ENCODE data around the gene ASTN2. TPM values are rescaled to one million over a fixed set of nuclear protein-coding genes. Genes with fewer than 3 reads are reported as not detected.

Gene ASTN2
- total RNA-seq, 4 donors from 2014 or later = 4.0 to 7.0 (median 4.9) TPM

- ATAC-seq = no peak
- peaks cover 0 to 2% of the 10 kb centered on the region in 2 donors for H3K36me3 ChIP-seq
- no peaks in the 10 kb centered on the region for H3K9me3 ChIP-seq
- H3K27ac ChIP-seq = no peak overlapping the region
- H3K4me3 ChIP-seq = no peak overlapping the region
- H3K27me3 ChIP-seq = no peaks in the 10 kb centered on the region
- no peak for TF ChIP-seq EP300 (IDR thresholded peaks at IDR 0.05)
- no peak for TF ChIP-seq POLR2AphosphoS5 (IDR thresholded peaks at IDR 0.05)
- no peak for TF ChIP-seq POLR2A (IDR thresholded peaks at IDR 0.05)
- H3K4me1 ChIP-seq = peaks cover 0 to 20% (median 0%) of the 10 kb centered on the region in 3 donors
- 79 to 86% methylated on average over 4 of the region's 4 CpGs for WGBS, 2 donors (ENCODE audit: low coverage in 1 of 2)
Observed at GRCh38 chr9:116480700-116481099, 934.2 kb downstream of the ASTN2 start.

GRCh38 chr9:116479967-116480366, 934.9 kb downstream of the ASTN2 start:
- H3K9me3 ChIP-seq = no peaks in the 10 kb centered on the region
- H3K4me3 ChIP-seq = no peak overlapping the region
- TF ChIP-seq CTCF (IDR thresholded peaks at IDR 0.05) = no peak
- no peak for TF ChIP-seq EP300 (IDR thresholded peaks at IDR 0.05)
- TF ChIP-seq POLR2A (IDR thresholded peaks at IDR 0.05) = no peak
- TF ChIP-seq POLR2AphosphoS5 (IDR thresholded peaks at IDR 0.05) = no peak
- no peak overlapping the region for H3K27ac ChIP-seq
- H3K27me3 ChIP-seq = no peaks in the 10 kb centered on the region
- peaks cover 0 to 20% (median 0%) of the 10 kb centered on the region in 3 donors for H3K4me1 ChIP-seq
- no peaks in the 10 kb centered on the region for H3K36me3 ChIP-seq
- ATAC-seq = no peak

- Histone ChIP-seq H3K27me3 (no peaks in the 10 kb centered on the region), H3K36me3 (no peaks in the 10 kb centered on the region), H3K9me3 (no peaks in the 10 kb centered on the region), H3K4me1 (peaks cover 0 to 15% (median 0%) of the 10 kb centered on the region in 3 donors), H3K27ac (no peak overlapping the region), H3K4me3 (no peak overlapping the region)
- no peak for ATAC-seq
- WGBS, 2 donors (ENCODE audit: low coverage in 1 of 2) = 75 to 86% methylated on average over 1 of the region's 1 CpG
- TF ChIP-seq POLR2AphosphoS5 (IDR thresholded peaks at IDR 0.05) (no peak), EP300 (IDR thresholded peaks at IDR 0.05) (no peak), POLR2A (IDR thresholded peaks at IDR 0.05) (no peak), CTCF (IDR thresholded peaks at IDR 0.05) (no peak)
Observed at GRCh38 chr9:116479056-116479544, 935.8 kb downstream of the ASTN2 start.

GRCh38 chr9:116477584-116478141, 937.2 kb downstream of the ASTN2 start:
- H3K4me1 ChIP-seq = peaks cover 0 to 7% (median 0%) of the 10 kb centered on the region in 3 donors
- no peaks in the 10 kb centered on the region for H3K36me3 ChIP-seq
- no peak for ATAC-seq
- 66 to 86% methylated on average over 1 to 3 of the region's 4 CpGs for WGBS, 2 donors (ENCODE audit: low coverage in 1 of 2)
- no peak for TF ChIP-seq POLR2A (IDR thresholded peaks at IDR 0.05)
- no peak for TF ChIP-seq POLR2AphosphoS5 (IDR thresholded peaks at IDR 0.05)
- TF ChIP-seq CTCF (IDR thresholded peaks at IDR 0.05) = no peak
- no peak for TF ChIP-seq EP300 (IDR thresholded peaks at IDR 0.05)
- no peak overlapping the region for H3K27ac ChIP-seq
- H3K27me3 ChIP-seq = no peaks in the 10 kb centered on the region
- no peak overlapping the region for H3K4me3 ChIP-seq
- H3K9me3 ChIP-seq = no peaks in the 10 kb centered on the region

GRCh38 chr9:116476935-116477381, 937.9 kb downstream of the ASTN2 start:
- Histone ChIP-seq H3K36me3 (no peaks in the 10 kb centered on the region), H3K9me3 (no peaks in the 10 kb centered on the region), H3K27ac (no peak overlapping the region), H3K4me1 (peaks cover 0 to 7% (median 0%) of the 10 kb centered on the region in 3 donors), H3K4me3 (no peak overlapping the region), H3K27me3 (no peaks in the 10 kb centered on the region)
- TF ChIP-seq POLR2AphosphoS5 (IDR thresholded peaks at IDR 0.05) (no peak), EP300 (IDR thresholded peaks at IDR 0.05) (no peak), POLR2A (IDR thresholded peaks at IDR 0.05) (no peak), CTCF (IDR thresholded peaks at IDR 0.05) (no peak)
- 40 to 41% methylated on average over 1 to 7 of the region's 10 CpGs for WGBS, 2 donors (ENCODE audit: low coverage in 1 of 2)
- no peak for ATAC-seq
